Activated CD8-positive, alpha-beta memory T cell treated with anti-CD3 and anti-CD28 coated beads for 24 hours (primary cell): ENCODE measurements around the gene NAPB.

ENCODE experiments used
- DNase-seq: peaks from one replicate; pipeline ENCODE4 v3.0.0-alpha.2; 2020

NAPB gene

DNA sequence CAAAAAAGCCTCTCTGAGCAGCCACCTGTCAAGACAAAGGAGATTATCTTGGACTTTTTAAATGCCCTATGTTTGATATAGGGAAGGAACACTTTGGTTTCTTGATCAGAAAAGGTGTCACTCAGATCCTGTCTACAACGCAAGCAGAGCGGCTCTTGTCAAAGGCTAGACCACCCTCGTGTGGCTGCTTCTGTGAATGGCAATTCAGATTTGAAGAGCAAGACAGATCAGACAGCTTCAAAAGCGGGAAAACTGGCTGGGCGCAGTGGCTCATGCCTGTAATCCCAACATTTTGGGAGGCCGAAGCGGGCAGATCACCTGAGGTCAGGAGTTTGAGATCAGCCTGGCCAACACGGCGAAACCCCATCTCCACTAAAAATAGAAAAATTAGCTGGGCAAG, 80.8 kb downstream of the NAPB start:
- no peak for DNase-seq

DNA sequence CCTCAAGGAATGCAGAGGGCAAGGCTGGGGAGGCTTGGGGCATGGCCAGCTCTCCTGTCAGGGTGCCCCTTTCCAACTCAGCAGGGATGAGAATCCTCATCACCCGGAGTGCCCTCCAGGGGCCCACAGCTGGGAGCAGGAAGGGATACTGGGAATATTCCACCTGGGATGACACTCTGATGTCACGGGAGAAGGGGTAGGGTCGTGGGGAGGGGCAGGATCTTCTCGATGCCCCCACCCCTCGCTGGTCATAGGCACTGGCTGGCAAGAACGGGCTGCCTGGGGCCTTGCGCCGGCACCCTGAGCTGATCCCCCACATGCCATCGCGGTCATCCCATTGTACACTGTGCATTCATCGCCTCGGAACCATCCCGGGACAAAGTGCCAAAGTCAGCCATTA, 81.3 kb downstream of the NAPB start:
- no peak for DNase-seq

DNA sequence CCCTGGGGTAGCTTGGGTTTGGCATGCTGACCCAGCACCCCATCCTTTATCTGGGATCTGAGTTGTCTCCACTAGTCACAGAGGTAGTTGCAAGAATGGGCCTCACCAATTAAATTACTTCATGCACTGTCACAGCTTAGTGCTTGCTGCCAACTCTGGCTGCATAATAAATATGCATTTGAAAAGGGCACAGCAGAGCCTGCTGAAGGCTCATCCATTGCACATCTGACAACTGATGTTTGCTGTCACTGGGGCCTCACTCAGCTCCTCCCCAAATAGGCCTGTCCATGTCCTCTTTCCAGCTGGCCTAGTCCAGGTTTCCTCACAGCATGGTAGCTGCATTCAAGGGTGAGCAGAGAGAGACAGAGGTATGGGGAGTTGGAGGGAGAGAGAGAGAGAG, 84.0 kb downstream of the NAPB start:
- no peak for DNase-seq

DNA sequence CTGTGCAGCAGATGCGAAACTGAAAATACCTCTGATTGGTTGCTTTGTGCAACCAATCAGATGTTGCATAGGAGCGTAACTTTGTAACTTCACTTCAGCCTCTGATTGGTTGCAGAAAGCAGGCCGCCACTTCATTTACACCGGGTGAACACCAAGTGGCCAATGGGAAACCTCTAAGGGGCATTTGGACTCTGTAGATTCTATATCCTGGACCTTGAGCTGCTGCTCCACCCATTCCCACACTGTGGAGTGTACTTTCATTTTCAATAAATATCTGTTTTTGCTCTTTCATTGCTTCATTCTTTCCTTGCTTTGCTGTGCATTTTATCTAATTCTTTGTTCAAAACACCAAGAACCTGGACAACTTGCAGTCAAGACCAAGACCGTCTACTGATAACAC, 84.8 kb downstream of the NAPB start:
- no peak for DNase-seq

DNA sequence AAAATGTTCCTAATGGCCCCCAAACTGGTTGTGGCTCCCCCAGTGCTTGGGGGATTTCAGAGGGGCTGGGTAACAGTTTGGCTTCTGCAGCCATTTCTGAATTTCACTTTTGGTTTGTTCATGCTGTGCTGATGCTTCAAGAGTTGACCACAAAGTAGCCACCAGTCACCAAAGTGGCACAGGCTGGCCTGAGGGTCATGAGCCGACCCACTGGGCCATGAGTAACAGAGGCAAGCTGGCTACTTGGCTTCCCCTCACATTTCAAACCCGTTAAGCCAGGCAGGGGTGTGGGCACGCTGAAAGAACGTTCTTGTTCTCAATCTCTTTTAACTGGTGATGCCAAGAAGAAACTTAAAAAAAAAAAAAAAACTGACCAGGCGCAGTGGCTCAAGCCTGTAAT, 85.8 kb downstream of the NAPB start:
- DNase-seq = no peak

DNA sequence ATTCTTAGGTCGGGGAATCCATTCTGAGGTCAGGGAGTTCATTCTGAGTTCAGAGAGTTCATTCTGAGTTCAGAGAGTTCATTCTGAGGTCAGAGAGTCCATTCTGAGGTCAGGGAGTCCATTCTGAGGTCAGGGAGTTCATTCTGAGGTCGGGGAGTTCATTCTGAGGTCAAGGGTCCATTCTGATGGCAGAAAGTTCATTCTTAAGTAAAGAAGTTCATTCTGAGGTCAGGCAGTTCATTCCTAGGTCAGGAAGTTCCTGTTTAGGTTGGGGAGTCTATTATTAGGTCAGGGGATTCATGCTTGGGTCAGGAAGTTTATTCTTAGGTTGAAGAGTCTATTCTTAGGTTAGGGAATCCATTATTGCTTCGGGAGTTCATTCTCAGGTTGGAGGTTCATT, 87.2 kb downstream of the NAPB start:
- DNase-seq = no peak

DNA sequence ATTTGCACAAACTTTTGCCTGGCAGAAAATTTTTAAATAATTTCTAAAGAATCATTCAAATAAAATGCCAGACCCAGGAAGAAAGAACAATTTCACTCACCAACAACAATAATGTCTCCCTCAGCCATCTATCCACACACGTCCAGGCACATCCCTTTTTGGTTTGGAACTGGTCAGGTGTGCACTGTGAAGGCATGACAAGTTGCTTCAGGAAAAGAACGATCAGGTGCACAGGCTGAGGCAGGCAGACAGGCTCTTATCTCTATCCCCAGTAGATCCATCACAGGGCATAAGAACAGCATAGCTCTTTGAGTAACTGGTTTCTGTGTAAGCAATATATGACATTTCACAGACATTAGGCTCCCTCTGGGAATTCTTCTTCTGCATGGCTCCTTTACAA, 88.8 kb downstream of the NAPB start:
- DNase-seq = no peak

DNA sequence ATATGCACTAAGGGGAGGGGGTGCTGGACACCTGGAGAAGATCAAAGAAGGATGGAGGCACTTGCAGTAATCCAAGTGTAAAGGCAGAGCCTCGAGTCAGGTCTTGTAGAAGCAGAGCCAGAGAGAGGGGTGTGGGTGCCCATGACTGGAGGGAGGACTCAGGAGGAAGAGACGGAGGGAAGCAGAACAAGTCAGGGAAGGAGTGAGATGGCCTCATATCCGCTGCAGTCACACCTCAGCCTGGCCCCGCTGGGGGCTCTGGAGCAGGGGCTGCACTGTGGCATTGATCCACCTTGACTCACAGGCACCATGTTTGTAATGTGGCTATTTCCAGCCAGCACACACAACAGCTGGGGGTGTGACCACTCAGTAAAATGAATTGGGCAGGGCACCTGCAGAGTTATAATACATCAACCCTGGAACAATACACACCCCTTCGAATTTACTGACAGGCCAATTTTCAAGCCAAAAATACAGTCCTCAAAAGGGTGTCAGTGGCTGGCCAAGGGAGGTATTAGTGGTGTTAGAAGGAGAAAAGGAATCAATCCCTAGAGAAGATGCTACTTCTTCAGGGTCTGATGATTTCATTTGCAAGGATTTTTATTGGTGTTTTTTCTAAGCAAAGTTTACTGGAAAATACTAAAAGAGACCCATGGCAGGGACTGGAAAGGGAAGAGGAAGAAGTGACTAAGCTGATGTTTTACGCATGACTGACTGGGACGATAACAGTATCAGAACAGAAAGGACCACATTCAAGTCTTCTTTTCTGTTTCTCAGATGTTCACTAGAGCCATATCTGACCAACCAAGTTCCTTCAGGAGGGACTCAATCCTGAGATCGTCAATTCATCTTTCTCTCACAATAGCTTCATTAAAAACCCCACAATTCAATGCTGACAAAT, 89.6 kb downstream of the NAPB start:
- DNase-seq = no peak

DNA sequence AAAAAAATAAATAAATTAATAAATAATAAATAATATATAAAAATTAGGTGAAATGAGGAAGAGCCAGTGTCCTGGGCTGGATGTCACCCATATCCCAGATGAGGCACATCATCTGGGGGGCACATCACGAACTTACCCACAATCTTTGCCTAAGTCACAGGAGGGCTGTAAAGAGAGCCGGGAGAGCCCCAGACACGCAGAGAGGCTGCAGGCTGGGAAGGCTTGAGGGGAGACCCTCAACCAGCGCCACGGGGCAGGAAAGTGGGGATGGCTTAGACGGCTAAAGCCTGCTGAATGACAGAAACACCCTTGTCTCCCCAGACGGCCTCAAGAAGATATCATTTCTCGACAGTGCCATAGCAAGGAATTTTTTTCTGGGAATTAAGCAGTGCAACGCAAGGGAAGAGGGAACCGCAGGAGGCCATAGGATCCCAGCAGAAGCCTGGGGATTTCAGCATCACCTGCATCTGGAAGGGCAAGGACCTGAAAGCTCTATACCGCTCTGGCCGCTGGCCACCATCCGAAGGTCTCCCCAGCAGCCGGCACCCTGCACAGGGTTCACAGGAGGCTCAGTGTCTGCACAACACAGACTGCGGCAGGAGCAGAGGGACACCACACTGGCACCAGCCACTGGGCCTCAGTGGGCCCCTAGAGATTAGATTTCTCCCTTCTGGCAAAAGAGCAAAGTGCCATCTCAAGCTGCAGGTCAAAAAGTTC, 93.5 kb downstream of the NAPB start:
- DNase-seq = no peak

DNA sequence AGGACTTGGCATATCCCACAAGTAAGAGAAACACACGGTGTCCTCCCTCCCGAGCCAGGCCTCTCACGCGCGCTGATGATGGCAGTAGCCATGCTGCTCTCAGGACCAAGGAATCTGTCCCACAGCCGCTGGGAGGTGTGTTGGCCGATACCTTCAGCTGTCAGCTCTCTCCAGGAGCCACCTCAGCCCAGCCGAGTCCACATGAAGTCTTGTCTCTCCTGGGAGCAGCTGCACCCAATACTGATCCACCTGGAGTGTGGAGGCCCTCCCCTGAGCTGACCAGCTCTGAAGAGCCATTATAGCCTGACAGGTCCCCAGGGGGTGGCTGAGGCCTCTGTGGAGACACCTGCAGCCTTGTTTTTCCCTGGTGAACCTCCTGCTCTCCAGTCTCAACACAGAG, 94.5 kb downstream of the NAPB start:
- DNase-seq = no peak

DNA sequence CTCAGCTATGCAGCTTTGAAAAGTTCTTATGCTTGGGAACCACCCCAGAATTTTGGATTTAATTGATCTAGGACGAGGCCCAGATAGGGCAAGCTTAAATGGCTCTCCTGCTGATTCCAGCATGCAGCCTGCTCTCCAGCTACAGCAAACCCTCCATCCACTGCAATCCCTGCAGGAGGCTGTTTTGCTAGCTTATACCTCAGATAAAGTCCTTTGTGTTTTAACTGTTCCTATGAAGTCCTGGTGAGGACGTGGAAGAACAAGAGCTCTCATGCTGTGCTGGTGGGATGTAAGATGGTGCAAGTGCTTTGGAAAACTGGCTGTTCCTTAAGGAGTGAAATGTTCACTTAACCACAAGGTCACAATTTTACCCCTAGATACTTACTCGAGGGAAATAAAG, 96.2 kb downstream of the NAPB start:
- no peak for DNase-seq
